ENCODE data around the gene GCC2. TPM values are rescaled to one million over a fixed set of nuclear protein-coding genes. Genes with fewer than 3 reads are reported as not detected.

GCC2 gene
- total and polyA plus RNA-seq, 2 experiments from 2014 or later = 43.4 to 172 TPM

DNA sequence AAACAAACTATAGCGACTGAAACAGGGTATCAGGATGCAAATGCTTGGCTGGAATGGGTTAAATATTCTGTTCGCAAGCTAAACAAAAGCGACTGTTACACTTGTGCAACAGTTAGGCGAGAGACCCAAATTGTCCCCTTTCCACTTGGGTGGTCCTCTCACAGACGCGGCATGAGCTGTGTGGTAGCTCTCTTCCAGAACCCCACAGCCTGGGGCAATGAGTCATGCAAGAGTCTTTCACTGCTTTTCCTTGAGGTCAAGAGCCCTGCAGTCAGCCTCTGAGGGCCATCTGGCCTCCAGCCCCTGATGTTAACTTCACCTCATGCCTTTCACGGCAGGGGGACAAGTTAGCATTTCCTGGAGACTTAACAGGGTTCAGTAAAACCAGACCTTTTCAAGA, 45.5 kb upstream of the GCC2 start:
- TF ChIP-seq ZNF331 (CRISPR knock-in tag; IDR thresholded peaks at IDR 0.05; ENCODE audit: low read depth) = no peak
- TF ChIP-seq, protein P1, sequence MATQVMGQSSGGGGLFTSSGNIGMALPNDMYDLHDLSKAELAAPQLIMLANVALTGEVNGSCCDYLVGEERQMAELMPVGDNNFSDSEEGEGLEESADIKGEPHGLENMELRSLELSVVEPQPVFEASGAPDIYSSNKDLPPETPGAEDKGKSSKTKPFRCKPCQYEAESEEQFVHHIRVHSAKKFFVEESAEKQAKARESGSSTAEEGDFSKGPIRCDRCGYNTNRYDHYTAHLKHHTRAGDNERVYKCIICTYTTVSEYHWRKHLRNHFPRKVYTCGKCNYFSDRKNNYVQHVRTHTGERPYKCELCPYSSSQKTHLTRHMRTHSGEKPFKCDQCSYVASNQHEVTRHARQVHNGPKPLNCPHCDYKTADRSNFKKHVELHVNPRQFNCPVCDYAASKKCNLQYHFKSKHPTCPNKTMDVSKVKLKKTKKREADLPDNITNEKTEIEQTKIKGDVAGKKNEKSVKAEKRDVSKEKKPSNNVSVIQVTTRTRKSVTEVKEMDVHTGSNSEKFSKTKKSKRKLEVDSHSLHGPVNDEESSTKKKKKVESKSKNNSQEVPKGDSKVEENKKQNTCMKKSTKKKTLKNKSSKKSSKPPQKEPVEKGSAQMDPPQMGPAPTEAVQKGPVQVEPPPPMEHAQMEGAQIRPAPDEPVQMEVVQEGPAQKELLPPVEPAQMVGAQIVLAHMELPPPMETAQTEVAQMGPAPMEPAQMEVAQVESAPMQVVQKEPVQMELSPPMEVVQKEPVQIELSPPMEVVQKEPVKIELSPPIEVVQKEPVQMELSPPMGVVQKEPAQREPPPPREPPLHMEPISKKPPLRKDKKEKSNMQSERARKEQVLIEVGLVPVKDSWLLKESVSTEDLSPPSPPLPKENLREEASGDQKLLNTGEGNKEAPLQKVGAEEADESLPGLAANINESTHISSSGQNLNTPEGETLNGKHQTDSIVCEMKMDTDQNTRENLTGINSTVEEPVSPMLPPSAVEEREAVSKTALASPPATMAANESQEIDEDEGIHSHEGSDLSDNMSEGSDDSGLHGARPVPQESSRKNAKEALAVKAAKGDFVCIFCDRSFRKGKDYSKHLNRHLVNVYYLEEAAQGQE (IDR thresholded peaks at IDR 0.05; ENCODE audit: unreplicated experiment) = no peak
- no peak for TF ChIP-seq NANOG (IDR thresholded peaks at IDR 0.05; ENCODE audit: borderline replicate concordance)
- TF ChIP-seq CREB1 (CRISPR knock-in tag; IDR thresholded peaks at IDR 0.05; ENCODE audit: low read depth) = no peak
- TF ChIP-seq, protein P2, sequence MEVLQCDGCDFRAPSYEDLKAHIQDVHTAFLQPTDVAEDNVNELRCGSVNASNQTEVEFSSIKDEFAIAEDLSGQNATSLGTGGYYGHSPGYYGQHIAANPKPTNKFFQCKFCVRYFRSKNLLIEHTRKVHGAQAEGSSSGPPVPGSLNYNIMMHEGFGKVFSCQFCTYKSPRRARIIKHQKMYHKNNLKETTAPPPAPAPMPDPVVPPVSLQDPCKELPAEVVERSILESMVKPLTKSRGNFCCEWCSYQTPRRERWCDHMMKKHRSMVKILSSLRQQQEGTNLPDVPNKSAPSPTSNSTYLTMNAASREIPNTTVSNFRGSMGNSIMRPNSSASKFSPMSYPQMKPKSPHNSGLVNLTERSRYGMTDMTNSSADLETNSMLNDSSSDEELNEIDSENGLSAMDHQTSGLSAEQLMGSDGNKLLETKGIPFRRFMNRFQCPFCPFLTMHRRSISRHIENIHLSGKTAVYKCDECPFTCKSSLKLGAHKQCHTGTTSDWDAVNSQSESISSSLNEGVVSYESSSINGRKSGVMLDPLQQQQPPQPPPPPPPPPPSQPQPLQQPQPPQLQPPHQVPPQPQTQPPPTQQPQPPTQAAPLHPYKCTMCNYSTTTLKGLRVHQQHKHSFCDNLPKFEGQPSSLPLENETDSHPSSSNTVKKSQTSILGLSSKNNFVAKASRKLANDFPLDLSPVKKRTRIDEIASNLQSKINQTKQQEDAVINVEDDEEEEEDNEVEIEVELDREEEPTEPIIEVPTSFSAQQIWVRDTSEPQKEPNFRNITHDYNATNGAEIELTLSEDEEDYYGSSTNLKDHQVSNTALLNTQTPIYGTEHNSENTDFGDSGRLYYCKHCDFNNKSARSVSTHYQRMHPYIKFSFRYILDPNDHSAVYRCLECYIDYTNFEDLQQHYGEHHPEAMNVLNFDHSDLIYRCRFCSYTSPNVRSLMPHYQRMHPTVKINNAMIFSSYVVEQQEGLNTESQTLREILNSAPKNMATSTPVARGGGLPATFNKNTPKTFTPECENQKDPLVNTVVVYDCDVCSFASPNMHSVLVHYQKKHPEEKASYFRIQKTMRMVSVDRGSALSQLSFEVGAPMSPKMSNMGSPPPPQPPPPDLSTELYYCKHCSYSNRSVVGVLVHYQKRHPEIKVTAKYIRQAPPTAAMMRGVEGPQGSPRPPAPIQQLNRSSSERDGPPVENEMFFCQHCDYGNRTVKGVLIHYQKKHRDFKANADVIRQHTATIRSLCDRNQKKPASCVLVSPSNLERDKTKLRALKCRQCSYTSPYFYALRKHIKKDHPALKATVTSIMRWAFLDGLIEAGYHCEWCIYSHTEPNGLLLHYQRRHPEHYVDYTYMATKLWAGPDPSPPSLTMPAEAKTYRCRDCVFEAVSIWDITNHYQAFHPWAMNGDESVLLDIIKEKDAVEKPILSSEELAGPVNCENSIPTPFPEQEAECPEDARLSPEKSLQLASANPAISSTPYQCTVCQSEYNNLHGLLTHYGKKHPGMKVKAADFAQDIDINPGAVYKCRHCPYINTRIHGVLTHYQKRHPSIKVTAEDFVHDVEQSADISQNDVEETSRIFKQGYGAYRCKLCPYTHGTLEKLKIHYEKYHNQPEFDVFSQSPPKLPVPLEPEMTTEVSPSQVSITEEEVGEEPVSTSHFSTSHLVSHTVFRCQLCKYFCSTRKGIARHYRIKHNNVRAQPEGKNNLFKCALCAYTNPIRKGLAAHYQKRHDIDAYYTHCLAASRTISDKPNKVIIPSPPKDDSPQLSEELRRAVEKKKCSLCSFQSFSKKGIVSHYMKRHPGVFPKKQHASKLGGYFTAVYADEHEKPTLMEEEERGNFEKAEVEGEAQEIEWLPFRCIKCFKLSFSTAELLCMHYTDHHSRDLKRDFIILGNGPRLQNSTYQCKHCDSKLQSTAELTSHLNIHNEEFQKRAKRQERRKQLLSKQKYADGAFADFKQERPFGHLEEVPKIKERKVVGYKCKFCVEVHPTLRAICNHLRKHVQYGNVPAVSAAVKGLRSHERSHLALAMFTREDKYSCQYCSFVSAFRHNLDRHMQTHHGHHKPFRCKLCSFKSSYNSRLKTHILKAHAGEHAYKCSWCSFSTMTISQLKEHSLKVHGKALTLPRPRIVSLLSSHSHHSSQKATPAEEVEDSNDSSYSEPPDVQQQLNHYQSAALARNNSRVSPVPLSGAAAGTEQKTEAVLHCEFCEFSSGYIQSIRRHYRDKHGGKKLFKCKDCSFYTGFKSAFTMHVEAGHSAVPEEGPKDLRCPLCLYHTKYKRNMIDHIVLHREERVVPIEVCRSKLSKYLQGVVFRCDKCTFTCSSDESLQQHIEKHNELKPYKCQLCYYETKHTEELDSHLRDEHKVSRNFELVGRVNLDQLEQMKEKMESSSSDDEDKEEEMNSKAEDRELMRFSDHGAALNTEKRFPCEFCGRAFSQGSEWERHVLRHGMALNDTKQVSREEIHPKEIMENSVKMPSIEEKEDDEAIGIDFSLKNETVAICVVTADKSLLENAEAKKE (CRISPR knock-in tag; IDR thresholded peaks at IDR 0.05) = peak; percentile 83; the same call in 1 of the 2 replicates
- no peak for TF ChIP-seq EZH2 (IDR thresholded peaks at IDR 0.05; ENCODE audit: low read depth, unreplicated experiment)
- Histone ChIP-seq H3K4me1 (ENCODE audit: insufficient read depth) (0 out of 2 replicates have a peak, but pooled peaks cover 11% of the 10 kb centered on the region), H3K9me2 (ENCODE audit: insufficient read depth) (0 out of 2 replicates have a peak, but pooled peaks cover 10% of the 10 kb centered on the region), H3K27me3 (ENCODE audit: insufficient read depth) (no peaks in the 10 kb centered on the region), H3K4me2 (peak overlapping the region; percentile 55; the same call in 1 of the 2 replicates), H3F3A (replicated peaks; ENCODE audit: low read depth) (no peaks in the 10 kb centered on the region), H2AFZ (no peak overlapping the region; the same call in 1 of the 2 replicates), H4K20me1 (replicated peaks; ENCODE audit: insufficient read depth) (no peaks in the 10 kb centered on the region), H3K79me2 (replicated peaks; ENCODE audit: insufficient read depth) (no peaks in the 10 kb centered on the region), H3K36me3 (ENCODE audit: insufficient read depth) (peaks cover 11% of the 10 kb centered on the region; the same call in 1 of the 2 replicates), H3K27ac (ENCODE audit: low read depth) (peak overlapping the region; percentile 59; the same call in 1 of the 2 replicates), H3K4me3 (no peak overlapping the region)
- DNase-seq (ENCODE audit: low spot score) (peak; percentile 46), ATAC-seq (no peak)
- Mint-ChIP-seq H3K36me3 (ENCODE audit: low read depth) (peaks cover 54% of the 10 kb centered on the region), H3K4me1 (peaks cover 14% of the 10 kb centered on the region; the same call in 2 of the 3 replicates), H3K27me3 (ENCODE audit: insufficient read depth, low read depth, poor library complexity) (no peaks in the 10 kb centered on the region), H3K4me3 (no peak overlapping the region), H3K9me3 (peaks cover 61% of the 10 kb centered on the region), H3K27ac (no peak overlapping the region)
